ENCODE results near the gene FRMD1. TPM values are rescaled to one million over a fixed set of nuclear protein-coding genes. Genes with fewer than 3 reads are reported as not detected.

FRMD1 gene
- total and polyA plus RNA-seq, 2 donors (not counting 3 experiments of a cell fraction or from before 2014, with no cell fraction given), result not detected

GRCh38 chr6:168075216-168075615, 3.8 kb downstream of the FRMD1 start:
- no peaks in the 10 kb centered on the region for H3K9me3 ChIP-seq (replicated peaks; ENCODE audit: control insufficient read depth, insufficient read depth, low read length)

More at GRCh38 chr6:168075216-168075615, 3.8 kb downstream of the FRMD1 start:
- dilution Hi-C loops (cut with MboI; ENCODE audit: extremely low pct_ligation_motif_present, low sequenced_read_pairs) (no loop called here), intact Hi-C loops (cut with micrococcal nuclease) (no loop called here)
- ChIA-PET CTCF (no interaction called here), POLR2A (no interaction called here)
- Histone ChIP-seq H4K20me1 (replicated peaks; ENCODE audit: control insufficient read depth, extremely low read depth, insufficient read depth, low read length) (no peaks in the 10 kb centered on the region), H3K9me1 (replicated peaks; ENCODE audit: control insufficient read depth, extremely low read depth, insufficient read depth, low read length) (no peaks in the 10 kb centered on the region), H2AFZ (ENCODE audit: low read depth, low read length) (no peak overlapping the region), H3K27me3 (ENCODE audit: control insufficient read depth in 2 of 2, insufficient read depth in 2 of 2, low read length in 2 of 2) (no peaks in the 10 kb centered on the region), H3K36me3 (ENCODE audit: control insufficient read depth in 2 of 2, extremely low read depth in 1 of 2, insufficient read depth in 2 of 2, low read length in 2 of 2) (no peaks in the 10 kb centered on the region), H3K79me2 (ENCODE audit: control insufficient read depth, insufficient read depth, low read length) (no peaks in the 10 kb centered on the region), H3K4me2 (ENCODE audit: insufficient read depth, low read length) (no peak overlapping the region), H3K4me3 (replicated peaks in 1 of 3; ENCODE audit: insufficient read depth in 1 of 3, low read depth in 1 of 3, low read length in 3 of 3) (no peak overlapping the region), H3K27ac (ENCODE audit: insufficient read depth, low read depth, low read length) (no peak overlapping the region), H3K9ac (replicated peaks; ENCODE audit: extremely low read depth, insufficient read depth, low read length) (no peak overlapping the region), H3K4me1 (ENCODE audit: control insufficient read depth, extremely low read depth, insufficient read depth, low read length) (no peaks in the 10 kb centered on the region)
- DNase-seq (ENCODE audit: low read depth, low spot score) (no peak), FAIRE-seq (no peak)
- BruUV-seq (replicated peaks), result no TSS peak
- no peak for TF ChIP-seq GATA2 (IDR thresholded peaks at IDR 0.05; ENCODE audit: insufficient read depth, insufficient read length, low read depth, low read length)
- no peak for TF ChIP-seq EZH2 (IDR thresholded peaks at IDR 0.05; ENCODE audit: borderline replicate concordance, low read depth, low read length, severe bottlenecking)
- no peak for TF ChIP-seq MYC (IDR thresholded peaks at IDR 0.05; ENCODE audit: low read depth, low read length)
- TF ChIP-seq MAX (IDR thresholded peaks at IDR 0.05; ENCODE audit: insufficient read depth, insufficient read length), result no peak
- no peak for TF ChIP-seq FOS (IDR thresholded peaks at IDR 0.05; ENCODE audit: borderline replicate concordance, insufficient read depth, low read length)
- TF ChIP-seq POLR2AphosphoS5 (IDR thresholded peaks at IDR 0.05; ENCODE audit: insufficient read depth, low read depth, low read length), result no peak
- TF ChIP-seq JUN (IDR thresholded peaks at IDR 0.05; ENCODE audit: borderline replicate concordance, insufficient read depth, insufficient read length, low read depth), result no peak
- no peak for TF ChIP-seq CTCF (IDR thresholded peaks at IDR 0.05; ENCODE audit: extremely low read depth in 1 of 2, insufficient read depth in 1 of 2, low read depth in 1 of 2, low read length in 2 of 2)
